HG02943 (cell line): ENCODE results near the gene CCDC3.

Experiments
- ATAC-seq: cut with Tn5 transposase; IDR thresholded peaks from one replicate; pipeline ENCODE4 v1.9.1; 2021; ENCODE audit warnings: mild to moderate bottlenecking, low read depth, moderate library complexity; ENCODE audit not compliant: unreplicated experiment

Gene CCDC3

GRCh38 chr10:12928571-12928970 is 72.9 kb downstream of the CCDC3 start:
- no peak for ATAC-seq

- ATAC-seq: no peak
These were observed 73.6 kb downstream of the CCDC3 start for GRCh38 chr10:12927896-12928295.

- ATAC-seq: no peak
These were observed 75.7 kb downstream of the CCDC3 start for GRCh38 chr10:12925845-12926244.

- ATAC-seq: no peak
These were observed 76.6 kb downstream of the CCDC3 start for GRCh38 chr10:12924911-12925310.

GRCh38 chr10:12922117-12922900 is 79.2 kb downstream of the CCDC3 start:
- no peak for ATAC-seq

GRCh38 chr10:12921163-12921562 is 80.3 kb downstream of the CCDC3 start:
- ATAC-seq: no peak

- no peak for ATAC-seq
These were observed 81.9 kb downstream of the CCDC3 start for GRCh38 chr10:12919574-12919973.

- ATAC-seq: no peak
These were observed 84.9 kb downstream of the CCDC3 start for GRCh38 chr10:12916587-12916986.

- ATAC-seq: no peak
These were observed 85.8 kb downstream of the CCDC3 start for GRCh38 chr10:12915637-12916168.

GRCh38 chr10:12914111-12914510 is 87.4 kb downstream of the CCDC3 start:
- no peak for ATAC-seq

GRCh38 chr10:12911795-12912194 is 89.7 kb downstream of the CCDC3 start:
- no peak for ATAC-seq

- no peak for ATAC-seq
These were observed 90.7 kb downstream of the CCDC3 start for GRCh38 chr10:12910835-12911234.

GRCh38 chr10:12909836-12910185 is 91.7 kb downstream of the CCDC3 start:
- ATAC-seq: no peak

GRCh38 chr10:12909182-12909835 is 92.2 kb downstream of the CCDC3 start:
- no peak for ATAC-seq

GRCh38 chr10:12908773-12909172 is 92.7 kb downstream of the CCDC3 start:
- ATAC-seq: no peak

- ATAC-seq: no peak
These were observed 93.9 kb downstream of the CCDC3 start for GRCh38 chr10:12907656-12908055.

GRCh38 chr10:12906051-12906541 is 95.4 kb downstream of the CCDC3 start:
- no peak for ATAC-seq

GRCh38 chr10:12905067-12905466 is 96.4 kb downstream of the CCDC3 start:
- ATAC-seq: no peak

GRCh38 chr10:12902851-12903358 is 98.6 kb downstream of the CCDC3 start:
- no peak for ATAC-seq

GRCh38 chr10:12902135-12902572 is 99.4 kb downstream of the CCDC3 start:
- no peak for ATAC-seq

GRCh38 chr10:12899546-12899945 is 102.0 kb downstream of the CCDC3 start:
- ATAC-seq: no peak
